Umbilical cord (tissue), 2 donors: ENCODE data around the gene FAM184B. TPM values are rescaled to one million over a fixed set of nuclear protein-coding genes. Genes with fewer than 3 reads are reported as not detected.

Source experiments
- DNase-seq: peaks from one replicate; pipeline ENCODE4 v3.0.0-alpha.2; 2015; ENCODE audit warnings: low spot score
- total RNA-seq: library from RNA; depleted of rRNA; stranded (reverse); fragments of >200 nt; gene quantifications from one replicate; pipeline ENCODE4 v1.2.3, GENCODE V29; 2014; ENCODE audit warnings: low replicate concordance; ENCODE audit not compliant: insufficient read depth

The FAM184B gene
- 3.1 TPM for total RNA-seq

DNA sequence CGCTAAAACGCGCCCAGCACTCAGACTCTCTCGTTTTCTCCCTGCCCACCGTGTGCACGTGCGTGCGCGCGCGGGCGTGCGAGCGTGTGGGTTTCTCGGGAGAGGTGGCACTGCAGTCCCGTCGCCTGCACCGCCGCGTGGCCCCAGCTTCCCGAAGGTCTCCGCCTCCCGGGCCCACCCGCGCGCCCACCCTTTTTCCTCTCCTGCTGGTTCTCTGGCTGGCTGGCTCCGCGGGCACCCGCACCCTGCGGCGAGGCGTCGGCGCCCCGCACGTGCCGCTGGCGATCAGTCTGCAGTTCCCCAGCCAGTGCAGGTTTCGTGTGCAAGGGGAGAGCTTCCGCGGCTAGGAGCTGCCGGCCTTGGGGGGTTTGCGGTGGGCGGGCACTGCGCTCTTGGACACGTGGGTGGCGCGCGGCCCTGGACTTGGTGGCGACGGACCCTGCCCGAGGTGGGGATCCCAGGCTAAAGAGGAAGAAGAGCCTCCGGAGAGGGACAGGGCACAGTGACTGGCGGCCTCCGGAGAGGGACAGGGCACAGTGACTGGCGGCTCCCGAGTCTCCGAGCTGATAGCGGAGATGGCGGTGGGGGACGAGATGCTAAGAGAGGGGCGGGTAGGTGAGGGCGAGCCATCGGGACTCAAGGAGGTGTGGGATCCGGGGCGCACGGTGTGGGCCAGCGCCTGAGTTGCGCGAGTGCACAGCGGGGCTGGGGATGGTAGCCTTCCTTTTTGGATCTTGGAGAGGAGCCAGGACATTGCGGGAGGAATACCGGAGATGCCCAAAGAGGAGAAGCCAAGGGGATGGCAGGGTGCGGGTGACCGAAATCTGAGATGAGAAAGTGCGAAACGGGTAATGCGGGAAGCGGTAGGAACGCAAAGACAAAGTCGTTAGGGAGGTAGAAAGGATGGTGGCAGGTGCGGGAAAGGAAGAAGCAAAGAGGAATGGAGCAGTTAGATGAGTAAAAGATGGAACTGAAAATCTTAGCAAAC, at the start of gene FAM184B:
TSS of gene FAM184B (minus strand) at position 322 of the 988 bp plus-strand sequence. CDS start 322 bp downstream, outside the sequence.
- no peak for DNase-seq

GRCh38 chr4:17823871-17824669, 42.6 kb upstream of the FAM184B start:
- DNase-seq: no peak

GRCh38 chr4:17817027-17817426, 35.6 kb upstream of the FAM184B start:
- peak; percentile 69 for DNase-seq

GRCh38 chr4:17816142-17816541, 34.7 kb upstream of the FAM184B start:
- no peak for DNase-seq

- no peak for DNase-seq
These were observed 32.7 kb upstream of the FAM184B start for GRCh38 chr4:17814140-17814539.

DNA sequence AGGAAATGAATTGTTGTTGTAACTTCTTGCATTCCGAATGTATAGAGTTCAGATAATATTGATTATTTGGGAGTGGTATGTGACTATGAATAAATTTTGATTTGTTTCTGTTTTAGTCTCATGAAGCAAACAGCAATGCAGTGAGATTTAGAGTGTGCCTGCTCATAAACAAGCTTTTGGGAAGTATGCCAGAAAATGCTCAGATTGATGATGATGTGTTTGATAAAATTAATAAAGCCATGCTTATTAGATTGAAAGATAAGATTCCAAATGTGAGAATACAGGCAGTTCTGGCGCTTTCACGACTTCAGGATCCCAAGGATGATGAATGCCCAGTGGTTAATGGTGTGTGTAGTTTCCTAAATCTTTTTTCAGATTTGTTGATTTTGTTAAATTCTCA, 31.4 kb upstream of the FAM184B start:
- DNase-seq: no peak

- no peak for DNase-seq
These were observed 30.7 kb upstream of the FAM184B start for GRCh38 chr4:17812125-17812524.

DNA sequence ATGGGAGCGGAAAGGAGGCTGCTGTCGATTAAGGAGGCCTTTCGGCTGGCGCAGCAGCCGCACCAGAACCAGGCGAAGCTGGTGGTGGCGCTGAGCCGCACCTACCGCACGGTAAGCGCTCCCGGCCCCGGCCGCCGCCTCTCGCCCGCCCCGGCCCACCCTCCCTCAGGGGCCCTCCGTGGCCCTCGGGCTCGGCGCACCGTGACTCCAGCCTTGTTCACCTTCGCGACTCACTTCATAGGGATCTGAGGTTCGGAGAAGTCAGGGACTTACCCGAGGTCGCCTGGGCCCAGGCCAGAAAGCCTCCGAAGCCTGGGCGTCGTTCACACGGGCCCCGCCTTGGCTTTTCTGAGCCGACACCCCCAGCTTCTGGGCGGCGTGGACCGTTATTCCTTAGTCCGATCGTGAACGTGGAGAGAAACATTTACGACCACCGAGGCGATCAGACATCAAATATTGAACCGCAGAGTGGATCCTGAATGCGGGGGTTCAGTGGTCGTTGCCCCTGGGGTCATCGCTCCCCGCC, 29.7 kb upstream of the FAM184B start:
- no peak for DNase-seq

- peak; percentile 100 for DNase-seq
These were observed 29.0 kb upstream of the FAM184B start, which contains the start of the genes DCAF16 and NCAPG for GRCh38 chr4:17810260-17811077. Gene DCAF16 (minus strand): TSS chr4:17810757. CDS start chr4:17804141, 6,616 bp downstream. Gene NCAPG (plus strand): TSS chr4:17810979. CDS start chr4:17811078, 99 bp downstream.

GRCh38 chr4:17809667-17810066, 28.2 kb upstream of the FAM184B start:
- DNase-seq: no peak

DNA sequence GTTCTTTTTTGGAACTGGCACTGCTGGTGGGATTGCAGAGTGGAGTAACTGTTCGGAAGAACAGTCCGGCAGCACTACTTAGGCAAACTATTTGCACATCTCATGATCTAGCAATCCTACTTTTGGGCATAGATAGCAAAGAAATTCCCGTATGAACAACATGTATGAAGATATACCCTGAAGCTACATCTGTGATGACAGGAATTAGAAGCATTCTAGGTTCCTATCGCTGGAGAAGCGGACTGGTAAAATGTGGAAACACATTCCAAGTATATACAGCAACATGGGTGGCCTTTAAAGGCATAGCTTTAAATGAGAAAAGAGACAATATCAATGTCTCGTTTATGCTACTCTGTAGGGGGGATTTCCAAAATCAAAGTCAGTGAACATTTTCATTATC, 26.0 kb upstream of the FAM184B start:
- DNase-seq: no peak

GRCh38 chr4:17805580-17806155, 24.2 kb upstream of the FAM184B start:
- DNase-seq: no peak

GRCh38 chr4:17797808-17798207, 16.4 kb upstream of the FAM184B start:
- DNase-seq: no peak

DNA sequence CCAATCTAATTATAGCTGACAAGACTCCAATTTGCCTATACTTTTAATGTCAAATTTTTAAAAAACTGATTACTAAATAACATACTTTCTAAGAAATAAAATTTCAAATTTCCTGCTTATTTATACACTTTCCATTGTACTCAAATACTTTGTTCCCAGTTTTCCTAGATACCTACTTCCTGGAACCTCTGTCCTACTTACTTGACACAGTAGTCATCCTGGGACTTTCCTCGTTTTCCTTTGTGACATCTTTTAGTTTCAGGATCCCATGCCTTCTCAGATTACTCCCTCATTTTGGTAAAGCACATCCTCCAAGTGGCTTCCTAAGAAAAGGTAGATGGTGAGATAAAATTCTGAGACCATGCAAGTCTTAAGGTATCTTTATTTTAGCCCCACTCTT, 13.3 kb upstream of the FAM184B start:
- DNase-seq: no peak

DNA sequence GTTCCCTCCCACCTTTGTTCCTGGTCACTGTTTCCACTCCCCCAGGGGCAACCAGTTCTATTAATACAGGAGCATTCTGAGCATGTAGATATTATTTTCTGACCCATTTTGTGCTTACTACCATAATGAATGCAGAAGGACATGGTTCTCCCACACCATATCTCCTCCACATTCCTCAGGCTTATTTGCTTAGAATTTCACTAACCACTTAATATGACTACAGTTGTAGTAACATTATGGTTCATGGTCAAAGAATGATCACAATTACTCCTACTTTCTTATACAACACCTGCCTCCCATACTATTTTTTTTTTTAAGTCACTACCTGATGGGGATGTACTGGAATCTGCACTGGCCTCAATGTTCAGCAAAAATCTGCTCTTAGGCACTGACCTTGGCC, 7.5 kb upstream of the FAM184B start:
- no peak for DNase-seq

DNA sequence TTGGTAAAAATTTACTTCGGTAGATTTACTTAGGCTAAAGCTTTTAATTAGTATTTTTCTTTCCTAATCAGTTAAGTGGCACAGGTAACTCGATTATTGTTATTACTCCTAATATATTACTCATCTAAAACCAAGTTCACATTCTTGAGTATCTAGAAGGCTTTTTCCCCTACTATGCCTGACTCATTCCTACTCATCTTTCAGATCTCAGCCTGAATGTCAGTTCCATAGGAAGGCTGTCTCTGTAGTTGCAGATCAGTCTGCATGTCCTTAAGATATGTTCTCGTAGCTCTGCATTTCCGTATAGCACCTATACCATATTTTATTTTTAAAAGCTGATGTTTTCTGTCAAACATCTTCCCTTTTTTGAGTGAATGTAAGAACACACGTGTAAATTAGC, 5.9 kb upstream of the FAM184B start:
- no peak for DNase-seq

- DNase-seq: no peak
These were observed 5.1 kb upstream of the FAM184B start for GRCh38 chr4:17786567-17786966.

DNA sequence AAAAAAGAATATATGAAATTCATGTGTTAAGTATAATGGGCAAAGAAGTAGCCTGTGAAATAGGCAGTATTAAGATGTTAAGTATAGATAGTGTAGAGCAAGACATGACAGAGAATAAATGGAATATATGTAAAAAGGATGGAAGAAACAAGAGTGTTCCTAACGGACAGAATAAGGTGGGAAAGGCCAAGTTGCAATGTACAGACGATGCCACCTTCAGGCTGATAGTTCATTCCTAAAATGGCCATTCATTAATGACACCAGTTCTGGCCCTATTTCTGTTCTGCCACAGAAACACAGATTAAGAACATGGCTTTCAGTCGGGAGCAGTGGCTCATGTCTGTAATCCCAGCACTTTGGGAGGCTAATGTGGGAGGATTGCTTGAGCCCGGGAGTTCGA, 4.4 kb upstream of the FAM184B start:
- no peak for DNase-seq

GRCh38 chr4:17780501-17781299, 721 bp downstream of the FAM184B start:
- no peak for DNase-seq

- DNase-seq: no peak
These were observed 3.0 kb downstream of the FAM184B start for GRCh38 chr4:17778431-17778830.
